ENCODE results near the gene FURIN.

DNA sequence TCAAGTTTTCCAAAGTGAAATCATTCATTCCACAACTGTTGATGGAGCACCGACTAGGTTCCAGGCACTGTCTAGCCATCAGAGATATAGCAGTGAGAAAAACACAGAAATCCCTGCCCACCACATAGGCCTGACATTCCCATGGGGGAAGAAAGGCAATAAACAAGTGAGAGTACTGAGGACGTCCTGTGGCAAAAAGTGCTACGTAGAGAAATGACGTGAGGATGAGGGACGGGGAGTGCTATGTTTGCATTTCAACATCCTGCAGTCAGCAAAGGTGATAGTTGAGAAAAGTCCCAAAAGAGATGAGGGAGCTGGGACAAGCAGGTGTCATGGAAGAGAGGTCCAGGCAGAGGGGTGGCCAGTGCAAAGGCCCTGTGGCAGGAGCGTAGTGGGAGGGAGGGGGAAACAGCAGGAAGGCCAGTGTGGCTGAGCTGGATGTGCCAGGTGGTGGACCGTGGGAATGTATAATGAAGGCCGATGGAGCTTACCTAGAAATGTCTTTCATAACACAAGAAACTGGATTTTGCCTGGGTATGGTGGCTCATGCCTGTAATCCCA is 10.4 kb upstream of the FURIN start:
- TF ChIP-seq, protein P1, sequence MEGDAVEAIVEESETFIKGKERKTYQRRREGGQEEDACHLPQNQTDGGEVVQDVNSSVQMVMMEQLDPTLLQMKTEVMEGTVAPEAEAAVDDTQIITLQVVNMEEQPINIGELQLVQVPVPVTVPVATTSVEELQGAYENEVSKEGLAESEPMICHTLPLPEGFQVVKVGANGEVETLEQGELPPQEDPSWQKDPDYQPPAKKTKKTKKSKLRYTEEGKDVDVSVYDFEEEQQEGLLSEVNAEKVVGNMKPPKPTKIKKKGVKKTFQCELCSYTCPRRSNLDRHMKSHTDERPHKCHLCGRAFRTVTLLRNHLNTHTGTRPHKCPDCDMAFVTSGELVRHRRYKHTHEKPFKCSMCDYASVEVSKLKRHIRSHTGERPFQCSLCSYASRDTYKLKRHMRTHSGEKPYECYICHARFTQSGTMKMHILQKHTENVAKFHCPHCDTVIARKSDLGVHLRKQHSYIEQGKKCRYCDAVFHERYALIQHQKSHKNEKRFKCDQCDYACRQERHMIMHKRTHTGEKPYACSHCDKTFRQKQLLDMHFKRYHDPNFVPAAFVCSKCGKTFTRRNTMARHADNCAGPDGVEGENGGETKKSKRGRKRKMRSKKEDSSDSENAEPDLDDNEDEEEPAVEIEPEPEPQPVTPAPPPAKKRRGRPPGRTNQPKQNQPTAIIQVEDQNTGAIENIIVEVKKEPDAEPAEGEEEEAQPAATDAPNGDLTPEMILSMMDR (conservative IDR thresholded peaks at IDR 0.05 in 1 of 2, IDR thresholded peaks at IDR 0.05 in 1 of 2; ENCODE audit: low read depth in 1 of 2, low read length in 2 of 2): no peak
- no peak for TF ChIP-seq EZH2 (IDR thresholded peaks at IDR 0.05; ENCODE audit: low read length, missing control alignments)

All from fibroblast of lung (primary cell).